Cardiac fibroblast (primary cell): Measurements from ENCODE around the gene BICDL2.
A peak's percentile ranks its signal among the peaks of the same experiment; 100 is the strongest.

Experiments used
- DNase-seq, 2 donors: peaks; one replicate each; pipeline versions ENCODE4 v3.0.0 to v3.0.0-alpha.2; 2010; ENCODE audit warnings: low read depth in 2 of 2
- H3K4me3 ChIP-seq, 2 donors: replicated peaks in 1 of 2; 1 replicate in 1 of 2; 2 replicates in 1 of 2; pipeline ENCODE4 v1.5.1; 2011; ENCODE audit warnings: low read depth in 2 of 2, low read length in 2 of 2, mild to moderate bottlenecking in 2 of 2, moderate library complexity in 1 of 2
- CTCF ChIP-seq: IDR thresholded peaks from one replicate; pipeline ENCODE4 v1.5.1; 2011; ENCODE audit warnings: low read depth, mild to moderate bottlenecking, low read length, inconsistent platforms

BICDL2 gene

DNA sequence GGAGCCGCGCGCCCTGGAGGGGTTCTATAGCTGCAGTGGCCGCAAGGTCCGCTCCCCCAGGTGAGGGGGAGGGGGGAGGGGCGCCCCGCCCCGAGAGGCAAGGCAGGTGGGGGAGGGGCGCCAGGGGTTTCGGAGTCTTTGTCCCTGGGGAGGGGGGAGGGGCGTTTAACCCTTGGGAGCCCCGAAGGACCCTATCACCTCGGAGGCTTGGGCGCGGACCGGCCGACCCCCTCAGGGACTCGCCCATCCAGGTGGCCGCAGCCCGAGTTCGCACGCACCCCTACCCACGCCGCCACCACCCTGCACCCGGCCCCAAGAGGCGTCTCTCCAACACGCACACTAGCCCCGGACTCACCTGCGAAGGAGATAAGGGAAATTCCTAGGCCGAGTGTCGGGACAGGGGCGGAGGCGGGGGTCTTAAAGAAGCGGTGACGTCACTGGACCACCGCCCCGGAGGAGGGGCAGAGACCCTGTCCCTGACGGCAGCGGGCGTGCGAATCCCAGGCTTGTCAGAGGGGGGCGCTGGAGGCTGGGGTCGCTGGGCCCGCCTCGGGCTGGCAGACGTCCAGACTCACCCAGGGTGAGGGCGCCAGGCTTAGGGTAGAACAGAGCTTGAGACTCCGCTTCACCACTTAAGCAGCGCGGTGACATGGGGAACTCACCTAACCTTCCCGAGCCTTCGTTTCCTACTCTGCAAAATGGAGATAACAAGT, 18.8 kb downstream of the BICDL2 start, which contains the start of gene CLDN6:
Gene CLDN6, minus strand, starts transcription at position 390 of the 713 bp plus-strand sequence. CDS start 2,162 bp downstream, outside the sequence.
- DNase-seq: no peak
- H3K4me3 ChIP-seq: no peak within 1 kb of the TSS
- peak; percentile 23 for TF ChIP-seq CTCF

DNA sequence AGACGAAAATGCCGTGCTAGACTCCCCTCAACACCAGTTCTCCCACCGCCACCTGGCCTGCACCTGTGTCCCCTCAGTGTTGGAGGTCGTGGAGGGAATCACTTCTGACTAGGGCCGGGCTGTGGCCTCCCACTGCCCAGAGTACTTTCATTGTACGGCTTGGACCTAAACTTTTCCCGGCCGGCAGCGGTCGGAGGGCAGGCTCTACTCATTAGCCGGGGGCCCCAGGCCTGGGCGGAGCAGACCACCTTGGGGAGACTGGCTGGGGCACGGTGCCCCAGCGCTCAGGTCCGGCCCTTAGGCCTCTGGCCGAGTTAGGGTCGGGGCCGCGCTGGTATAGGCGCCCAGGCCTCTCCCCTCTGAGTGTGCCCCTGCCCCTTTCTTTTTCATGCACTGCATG, 19.4 kb downstream of the BICDL2 start:
- no peak for TF ChIP-seq CTCF
- DNase-seq: no peak
- no peak overlapping the region for H3K4me3 ChIP-seq

GRCh38 chr16:3015865-3016521, 20.8 kb downstream of the BICDL2 start:
- no peak for TF ChIP-seq CTCF
- no peak for DNase-seq
- H3K4me3 ChIP-seq: no peak overlapping the region

- no peak for DNase-seq
- no peak for TF ChIP-seq CTCF
- H3K4me3 ChIP-seq: no peak overlapping the region
These were observed 21.8 kb downstream of the BICDL2 start for GRCh38 chr16:3014971-3015370.

GRCh38 chr16:3013998-3014690, 22.6 kb downstream of the BICDL2 start:
- no peak overlapping the region for H3K4me3 ChIP-seq

GRCh38 chr16:3013491-3013951, 23.2 kb downstream of the BICDL2 start:
- TF ChIP-seq CTCF: no peak
- no peak for DNase-seq
- H3K4me3 ChIP-seq: no peak overlapping the region

More at GRCh38 chr16:3013998-3014690, 22.6 kb downstream of the BICDL2 start:
- no peak for DNase-seq
- no peak for TF ChIP-seq CTCF
